T-helper 17 cell (primary cell): ENCODE results near the gene AGBL1. TPM values are rescaled to one million over a fixed set of nuclear protein-coding genes. Genes with fewer than 3 reads are reported as not detected.

ENCODE experiments used
- ATAC-seq: fragments of 150-1000 bp; cut with Tn5 transposase; 2 replicates; pipeline ENCODE4 v1.10.0; 2021; ENCODE audit warnings: mild to moderate bottlenecking, moderate library complexity
- DNase-seq, 3 donors: peaks; one replicate each; pipeline versions ENCODE4 v3.0.0 to v3.0.0-alpha.2; 2020 to 2021
- H3K9me3 ChIP-seq: one replicate; pipeline ENCODE4 v1.7.0; 2013; ENCODE audit warnings: low read length, mild to moderate bottlenecking; ENCODE audit not compliant: control insufficient read depth, poor library complexity, severe bottlenecking
- H3K27ac Mint-ChIP-seq: one replicate; pipeline ENCODE4 v1.8.0; 2022; ENCODE audit warnings: mild to moderate bottlenecking, moderate library complexity, mixed read lengths
- H3K27me3 Mint-ChIP-seq: one replicate; pipeline ENCODE4 v1.8.0; 2022; ENCODE audit warnings: mixed read lengths
- H3K36me3 Mint-ChIP-seq: one replicate; pipeline ENCODE4 v1.8.0; 2022; ENCODE audit warnings: low read depth, mixed read lengths
- H3K4me1 Mint-ChIP-seq: one replicate; pipeline ENCODE4 v1.8.0; 2022; ENCODE audit warnings: mild to moderate bottlenecking, mixed read lengths
- H3K4me3 Mint-ChIP-seq: one replicate; pipeline ENCODE4 v1.8.0; 2022; ENCODE audit warnings: mild to moderate bottlenecking, moderate library complexity, mixed read lengths
- total RNA-seq, 4 donors: library from RNA in 2 of 4; stranded (reverse) in 2 of 4; gene quantifications; one replicate each; pipeline ENCODE4 v1.2.3 and lab custom pipeline; 2022 to 2026

AGBL1 gene
- total RNA-seq, 2 donors from 2014 or later: not detected

- Mint-ChIP-seq H3K4me1 (no peaks in the 10 kb centered on the region), H3K4me3 (no peak overlapping the region), H3K27ac (no peak overlapping the region), H3K36me3 (peaks cover 3% of the 10 kb centered on the region), H3K27me3 (peaks cover 17% of the 10 kb centered on the region)
- no peak for ATAC-seq
- no peaks in the 10 kb centered on the region for H3K9me3 ChIP-seq
- DNase-seq: no peak
Observed at GRCh38 chr15:86300390-86301125, 220.9 kb downstream of the AGBL1 start.

GRCh38 chr15:86311568-86312280 is 232.1 kb downstream of the AGBL1 start:
- no peak overlapping the region for H3K27ac Mint-ChIP-seq
- ATAC-seq: no peak
- H3K9me3 ChIP-seq: no peaks in the 10 kb centered on the region
- no peak for DNase-seq
- H3K4me1 Mint-ChIP-seq: no peaks in the 10 kb centered on the region
- H3K27me3 Mint-ChIP-seq: peaks cover 31% of the 10 kb centered on the region
- no peak overlapping the region for H3K4me3 Mint-ChIP-seq
- no peaks in the 10 kb centered on the region for H3K36me3 Mint-ChIP-seq

DNA sequence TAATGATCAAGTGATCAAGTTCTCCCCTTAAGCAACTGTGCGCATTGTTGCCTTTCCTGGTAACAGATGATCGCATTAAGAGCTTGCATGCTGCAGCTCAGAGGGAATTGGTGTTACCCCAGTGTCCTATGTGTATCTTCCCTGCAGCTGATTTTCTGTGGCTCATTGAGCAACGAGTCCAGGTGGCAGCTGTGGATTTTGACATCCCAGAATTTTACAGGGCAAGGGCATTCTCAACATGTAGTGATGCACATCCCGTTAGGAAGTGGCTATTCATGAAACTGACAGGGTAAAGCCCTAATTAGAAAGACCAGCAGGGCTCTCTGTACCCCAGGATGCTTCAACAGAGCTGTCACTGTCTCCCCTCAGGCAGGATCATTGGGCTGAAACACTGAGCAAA is 232.8 kb downstream of the AGBL1 start:
- Mint-ChIP-seq H3K4me3 (no peak overlapping the region), H3K27ac (no peak overlapping the region), H3K27me3 (peaks cover 31% of the 10 kb centered on the region), H3K36me3 (no peaks in the 10 kb centered on the region), H3K4me1 (no peaks in the 10 kb centered on the region)
- ATAC-seq: no peak
- no peaks in the 10 kb centered on the region for H3K9me3 ChIP-seq
- DNase-seq: no peak

- Mint-ChIP-seq H3K27me3 (peaks cover 25% of the 10 kb centered on the region), H3K4me3 (no peak overlapping the region), H3K36me3 (no peaks in the 10 kb centered on the region)
Observed at GRCh38 chr15:86316216-86316615, 236.5 kb downstream of the AGBL1 start.

DNA sequence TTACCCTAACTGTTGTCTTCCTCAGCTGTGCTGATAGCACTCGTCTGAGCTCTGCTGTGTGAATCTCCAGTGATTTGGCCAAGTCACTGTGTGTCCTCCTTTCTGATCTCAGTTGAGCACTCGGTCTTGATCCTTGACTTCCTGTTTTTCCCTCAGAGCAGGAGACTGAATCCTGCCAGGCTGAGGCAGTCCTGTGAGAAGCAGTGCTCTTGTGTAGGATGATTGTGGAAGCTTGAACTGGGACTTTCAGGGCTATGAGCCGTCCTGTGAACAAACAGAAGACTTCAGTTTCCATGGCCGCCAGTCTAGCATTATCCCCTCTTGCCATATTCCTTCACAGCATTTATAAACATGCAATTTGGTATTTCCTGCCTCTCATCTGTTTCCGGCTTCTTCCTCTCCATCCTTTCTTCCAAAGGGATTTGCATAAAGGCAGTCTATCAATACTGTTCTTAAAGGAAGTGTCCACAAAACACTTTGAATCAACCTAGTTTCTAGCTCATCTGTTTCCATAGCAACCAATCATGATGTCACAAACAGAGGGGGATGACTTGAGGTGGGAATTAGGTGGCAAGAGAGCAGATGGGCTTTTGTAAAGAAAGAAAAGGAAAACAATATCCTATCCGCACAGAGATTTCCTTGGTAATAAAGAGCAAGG is 237.2 kb downstream of the AGBL1 start:
- DNase-seq (no peak), ATAC-seq (no peak)
- Mint-ChIP-seq H3K27me3 (peaks cover 19% of the 10 kb centered on the region), H3K36me3 (no peaks in the 10 kb centered on the region), H3K4me1 (no peaks in the 10 kb centered on the region), H3K4me3 (no peak overlapping the region), H3K27ac (no peak overlapping the region)
- no peaks in the 10 kb centered on the region for H3K9me3 ChIP-seq

More at GRCh38 chr15:86316216-86316615, 236.5 kb downstream of the AGBL1 start:
- DNase-seq: no peak
- no peak overlapping the region for H3K27ac Mint-ChIP-seq
- no peaks in the 10 kb centered on the region for H3K4me1 Mint-ChIP-seq
- ATAC-seq: no peak
- no peaks in the 10 kb centered on the region for H3K9me3 ChIP-seq

GRCh38 chr15:86317384-86317740 is 237.7 kb downstream of the AGBL1 start:
- peaks cover 14% of the 10 kb centered on the region for H3K27me3 Mint-ChIP-seq
- no peaks in the 10 kb centered on the region for H3K36me3 Mint-ChIP-seq
- no peak for ATAC-seq
- H3K4me1 Mint-ChIP-seq: no peaks in the 10 kb centered on the region
- no peak overlapping the region for H3K4me3 Mint-ChIP-seq
- H3K27ac Mint-ChIP-seq: no peak overlapping the region
- H3K9me3 ChIP-seq: no peaks in the 10 kb centered on the region
- DNase-seq: no peak

DNA sequence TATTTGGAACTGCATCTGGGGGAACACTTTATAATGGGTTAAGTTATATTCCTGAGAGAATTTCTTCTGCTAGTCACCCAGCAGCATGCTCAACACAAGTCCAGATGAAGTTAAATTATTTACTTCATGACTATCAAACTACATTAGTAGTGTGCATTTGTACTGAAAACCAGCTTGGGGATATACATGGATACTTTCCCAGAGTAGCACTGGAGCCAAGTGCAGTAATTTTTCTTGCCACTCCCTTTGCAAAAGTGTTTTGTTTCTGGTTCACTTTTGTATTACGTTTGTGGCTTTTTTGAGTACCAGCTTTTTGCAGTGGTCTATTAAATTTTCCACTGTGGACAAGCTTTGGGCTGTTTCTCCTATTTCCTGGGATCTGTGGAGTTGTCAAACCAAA is 243.0 kb downstream of the AGBL1 start:
- Mint-ChIP-seq H3K36me3 (no peaks in the 10 kb centered on the region), H3K4me1 (no peaks in the 10 kb centered on the region), H3K27me3 (peaks cover 11% of the 10 kb centered on the region), H3K4me3 (no peak overlapping the region), H3K27ac (no peak overlapping the region)
- no peak for DNase-seq
- ATAC-seq: no peak
- H3K9me3 ChIP-seq: no peaks in the 10 kb centered on the region

GRCh38 chr15:86327230-86327865 is 247.7 kb downstream of the AGBL1 start:
- Mint-ChIP-seq H3K27me3 (peaks cover 11% of the 10 kb centered on the region), H3K27ac (no peak overlapping the region), H3K36me3 (no peaks in the 10 kb centered on the region), H3K4me1 (no peaks in the 10 kb centered on the region), H3K4me3 (no peak overlapping the region)
- DNase-seq (no peak), ATAC-seq (no peak)
- H3K9me3 ChIP-seq: no peaks in the 10 kb centered on the region

GRCh38 chr15:86328658-86329057 is 249.0 kb downstream of the AGBL1 start:
- H3K4me1 Mint-ChIP-seq: no peaks in the 10 kb centered on the region
- no peak overlapping the region for H3K27ac Mint-ChIP-seq
- H3K4me3 Mint-ChIP-seq: no peak overlapping the region
- no peaks in the 10 kb centered on the region for H3K9me3 ChIP-seq
- no peak for ATAC-seq
- no peaks in the 10 kb centered on the region for H3K36me3 Mint-ChIP-seq
- H3K27me3 Mint-ChIP-seq: peaks cover 11% of the 10 kb centered on the region
- DNase-seq: no peak

DNA sequence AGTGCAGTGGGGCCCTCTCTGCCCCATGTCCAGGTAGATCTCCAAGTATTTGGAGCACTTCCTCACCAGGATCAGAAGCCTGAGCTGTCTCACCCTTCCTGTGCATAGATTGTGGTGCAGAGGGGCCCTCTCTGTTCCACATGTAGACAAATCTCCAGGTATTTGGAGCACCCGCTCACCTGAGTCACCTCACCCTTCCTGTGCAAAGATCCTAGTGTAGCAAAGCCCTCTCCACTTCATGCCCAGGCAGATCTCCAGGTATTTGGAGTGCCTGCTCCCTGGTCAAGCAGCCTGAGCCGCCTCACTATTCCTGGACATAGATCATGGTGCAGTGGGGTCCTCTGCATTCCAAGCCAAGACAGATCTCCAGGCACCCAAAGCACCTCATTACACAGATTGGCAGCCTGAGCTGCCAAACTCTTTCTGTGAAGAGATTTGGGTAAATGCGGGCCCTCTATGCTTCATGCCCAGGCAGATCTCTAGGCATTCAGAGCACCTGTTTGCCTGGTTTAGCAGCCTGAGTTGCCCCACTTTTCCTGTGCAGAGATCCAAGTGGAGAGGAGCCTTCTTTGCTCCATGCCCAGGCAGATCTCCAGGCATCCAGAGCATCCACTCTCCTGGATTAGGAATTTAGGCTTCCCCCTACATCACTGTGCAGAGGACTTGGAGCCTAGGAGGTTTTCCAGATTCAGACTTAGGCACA is 249.8 kb downstream of the AGBL1 start:
- Mint-ChIP-seq H3K27ac (no peak overlapping the region), H3K36me3 (no peaks in the 10 kb centered on the region), H3K4me3 (no peak overlapping the region), H3K4me1 (no peaks in the 10 kb centered on the region), H3K27me3 (peaks cover 11% of the 10 kb centered on the region)
- DNase-seq (no peak), ATAC-seq (no peak)
- H3K9me3 ChIP-seq: no peaks in the 10 kb centered on the region

DNA sequence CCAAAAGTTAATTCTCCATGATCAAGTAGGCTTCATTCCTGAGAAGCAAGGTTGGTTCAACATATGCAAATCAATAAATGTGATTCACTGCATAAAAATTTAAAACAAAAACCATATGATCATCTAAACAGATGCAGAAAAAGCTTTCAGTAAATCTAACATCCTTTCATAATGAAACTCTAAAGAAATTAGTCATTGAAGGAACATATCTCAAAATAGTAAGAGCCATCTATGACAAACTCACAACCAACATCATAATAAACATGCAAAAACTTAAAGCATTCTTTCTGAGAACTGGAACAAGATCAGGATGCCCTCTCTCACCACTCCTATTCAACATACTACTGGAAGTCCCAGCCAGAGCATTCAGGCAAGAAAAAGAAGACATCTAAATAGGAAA is 254.1 kb downstream of the AGBL1 start:
- Mint-ChIP-seq H3K4me3 (no peak overlapping the region), H3K27ac (no peak overlapping the region), H3K27me3 (peaks cover 6% of the 10 kb centered on the region), H3K4me1 (no peaks in the 10 kb centered on the region), H3K36me3 (no peaks in the 10 kb centered on the region)
- no peaks in the 10 kb centered on the region for H3K9me3 ChIP-seq
- no peak for ATAC-seq
- no peak for DNase-seq

- Mint-ChIP-seq H3K27me3 (peaks cover 6% of the 10 kb centered on the region), H3K36me3 (no peaks in the 10 kb centered on the region), H3K4me1 (no peaks in the 10 kb centered on the region), H3K4me3 (no peak overlapping the region), H3K27ac (no peak overlapping the region)
- DNase-seq (no peak), ATAC-seq (no peak)
- no peaks in the 10 kb centered on the region for H3K9me3 ChIP-seq
Observed at GRCh38 chr15:86336051-86336788, 256.5 kb downstream of the AGBL1 start.
